ENCODE measurements around the gene UBL3.

The UBL3 gene

GRCh38 chr13:29875646-29876045 lies 25.2 kb upstream of the UBL3 start:
- no peak for DNase-seq
- no peaks in the 10 kb centered on the region for H3K9me3 ChIP-seq
- TF ChIP-seq CTCF (IDR thresholded peaks at IDR 0.05), result no peak
- no peak overlapping the region for H3K27ac ChIP-seq
- no peaks in the 10 kb centered on the region for H3K4me1 ChIP-seq
- intact Hi-C loops (cut with DNase I; ENCODE audit: low total_unique reads), result no loop called here
- H3K4me3 ChIP-seq, result no peak overlapping the region
- no peaks in the 10 kb centered on the region for H3K36me3 ChIP-seq
- H3K27me3 ChIP-seq, result peaks cover 0 to 14% of the 10 kb centered on the region in 2 donors

GRCh38 chr13:29868581-29868980 lies 18.2 kb upstream of the UBL3 start:
- H3K27ac ChIP-seq, result no peak overlapping the region
- no peaks in the 10 kb centered on the region for H3K27me3 ChIP-seq
- no peak for TF ChIP-seq CTCF (IDR thresholded peaks at IDR 0.05)
- H3K4me1 ChIP-seq, result no peaks in the 10 kb centered on the region
- DNase-seq, result no peak
- H3K9me3 ChIP-seq, result no peaks in the 10 kb centered on the region
- intact Hi-C loops (cut with DNase I; ENCODE audit: low total_unique reads), result no loop called here
- H3K4me3 ChIP-seq, result no peak overlapping the region
- H3K36me3 ChIP-seq, result no peaks in the 10 kb centered on the region

- Histone ChIP-seq H3K4me1 (no peaks in the 10 kb centered on the region), H3K27me3 (no peaks in the 10 kb centered on the region), H3K27ac (no peak overlapping the region), H3K4me3 (no peak overlapping the region), H3K9me3 (no peaks in the 10 kb centered on the region), H3K36me3 (no peaks in the 10 kb centered on the region)
- no peak for DNase-seq
- intact Hi-C loops (cut with DNase I; ENCODE audit: low total_unique reads), result no loop called here
- no peak for TF ChIP-seq CTCF (IDR thresholded peaks at IDR 0.05)
Observed at GRCh38 chr13:29865934-29866333, 15.5 kb upstream of the UBL3 start.

- Histone ChIP-seq H3K27me3 (no peaks in the 10 kb centered on the region), H3K27ac (no peak overlapping the region), H3K4me1 (no peaks in the 10 kb centered on the region), H3K36me3 (no peaks in the 10 kb centered on the region), H3K9me3 (no peaks in the 10 kb centered on the region), H3K4me3 (no peak overlapping the region)
- DNase-seq, result no peak
- no peak for TF ChIP-seq CTCF (IDR thresholded peaks at IDR 0.05)
- intact Hi-C loops (cut with DNase I; ENCODE audit: low total_unique reads), result no loop called here
Observed at GRCh38 chr13:29861694-29862110, 11.3 kb upstream of the UBL3 start.

- H3K27me3 ChIP-seq, result no peaks in the 10 kb centered on the region
- intact Hi-C loops (cut with DNase I; ENCODE audit: low total_unique reads), result no loop called here
- no peak overlapping the region for H3K27ac ChIP-seq
- no peaks in the 10 kb centered on the region for H3K4me1 ChIP-seq
- no peak for DNase-seq
- no peaks in the 10 kb centered on the region for H3K36me3 ChIP-seq
- no peak overlapping the region for H3K4me3 ChIP-seq
- TF ChIP-seq CTCF (IDR thresholded peaks at IDR 0.05), result no peak
- H3K9me3 ChIP-seq, result no peaks in the 10 kb centered on the region
Observed at GRCh38 chr13:29859971-29860370, 9.6 kb upstream of the UBL3 start.

- no peak for DNase-seq
- H3K9me3 ChIP-seq, result no peaks in the 10 kb centered on the region
- H3K4me3 ChIP-seq, result no peak overlapping the region
- H3K4me1 ChIP-seq, result no peaks in the 10 kb centered on the region
- H3K27me3 ChIP-seq, result no peaks in the 10 kb centered on the region
- H3K27ac ChIP-seq, result no peak overlapping the region
- no peak for TF ChIP-seq CTCF (IDR thresholded peaks at IDR 0.05)
- H3K36me3 ChIP-seq, result no peaks in the 10 kb centered on the region
- intact Hi-C loops (cut with DNase I; ENCODE audit: low total_unique reads), result no loop called here
Observed at GRCh38 chr13:29858667-29859066, 8.2 kb upstream of the UBL3 start.
